HG03066 (cell line): ENCODE measurements around the gene ENTPD6.
"Not testable (repeated sequence)": the region's sequence is repeated elsewhere in the genome, so short reads cannot be mapped to it uniquely, and the experiment has no call there.

Experiments
- ATAC-seq: cut with Tn5 transposase; IDR thresholded peaks from one replicate; pipeline ENCODE4 v1.9.1; 2021; ENCODE audit warnings: low read depth; ENCODE audit not compliant: unreplicated experiment

The ENTPD6 gene

DNA sequence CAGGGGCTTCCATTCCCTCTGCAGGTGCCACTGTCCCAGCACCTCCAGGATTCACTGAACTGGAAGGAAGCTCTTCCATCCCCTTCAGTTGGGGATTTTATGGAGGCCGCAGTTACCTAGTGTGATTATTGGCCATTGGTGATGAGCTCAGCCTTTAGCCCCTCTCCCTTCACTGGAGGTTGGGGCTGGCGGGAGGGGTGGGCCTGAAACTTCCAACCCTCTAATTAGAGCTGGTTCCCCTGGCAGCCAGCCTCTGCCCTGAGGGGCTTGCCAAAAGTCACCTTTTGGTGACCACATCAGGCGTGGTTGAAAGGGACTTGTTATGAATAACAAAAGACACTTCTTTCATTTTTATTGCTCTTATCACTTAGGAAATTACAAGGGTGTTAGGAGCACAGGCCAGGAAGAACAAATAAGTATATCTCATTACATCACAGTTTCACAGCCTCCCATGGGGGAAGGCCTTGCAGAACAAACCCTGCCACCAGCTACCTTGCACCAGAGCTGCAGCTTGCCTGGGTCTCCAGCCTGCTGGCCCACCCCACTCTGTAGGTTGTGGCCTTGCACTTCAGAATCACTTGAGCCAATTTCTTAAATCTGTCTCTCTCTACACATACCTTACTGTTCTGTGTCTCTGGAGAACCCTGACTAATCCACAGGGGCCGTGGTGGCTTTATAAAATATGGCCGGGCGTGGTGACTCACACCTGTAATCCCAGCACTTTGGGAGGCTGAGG lies 57.3 kb downstream of the ENTPD6 start:
- no peak for ATAC-seq

DNA sequence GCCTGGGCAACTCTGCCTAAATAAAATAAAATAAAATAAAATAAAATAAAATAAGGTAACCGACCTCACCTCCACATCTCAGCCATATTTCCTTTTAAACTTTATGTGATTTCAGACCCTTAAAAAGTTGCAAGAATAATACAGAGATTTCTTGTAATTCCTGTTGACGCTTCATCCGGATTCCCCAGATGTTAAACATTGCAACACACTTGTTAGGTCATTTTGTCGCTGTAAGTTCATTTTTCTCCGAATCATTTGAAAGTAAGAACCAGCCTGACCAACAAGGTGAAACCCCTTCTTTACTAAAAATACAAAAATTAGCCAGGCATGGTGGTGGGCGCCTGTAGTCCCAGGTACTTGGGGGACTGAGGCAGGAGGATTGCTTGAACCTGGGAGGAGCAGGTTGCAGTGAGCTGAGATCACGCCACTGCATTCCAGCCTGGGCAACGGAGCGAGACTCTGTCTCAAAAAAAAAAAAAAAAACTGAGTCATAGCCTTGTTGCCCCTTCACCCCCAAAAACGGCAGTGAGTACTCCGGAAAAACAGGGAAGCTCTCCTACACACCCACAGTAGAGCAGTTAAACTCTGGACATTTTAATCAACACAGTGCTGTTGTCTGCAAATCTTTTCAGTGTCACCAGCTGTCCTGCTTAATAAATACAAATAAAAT lies 58.2 kb downstream of the ENTPD6 start:
- ATAC-seq: no peak

- ATAC-seq: no peak
Measured at GRCh38 chr20:25254571-25254970, 59.1 kb downstream of the ENTPD6 start.

DNA sequence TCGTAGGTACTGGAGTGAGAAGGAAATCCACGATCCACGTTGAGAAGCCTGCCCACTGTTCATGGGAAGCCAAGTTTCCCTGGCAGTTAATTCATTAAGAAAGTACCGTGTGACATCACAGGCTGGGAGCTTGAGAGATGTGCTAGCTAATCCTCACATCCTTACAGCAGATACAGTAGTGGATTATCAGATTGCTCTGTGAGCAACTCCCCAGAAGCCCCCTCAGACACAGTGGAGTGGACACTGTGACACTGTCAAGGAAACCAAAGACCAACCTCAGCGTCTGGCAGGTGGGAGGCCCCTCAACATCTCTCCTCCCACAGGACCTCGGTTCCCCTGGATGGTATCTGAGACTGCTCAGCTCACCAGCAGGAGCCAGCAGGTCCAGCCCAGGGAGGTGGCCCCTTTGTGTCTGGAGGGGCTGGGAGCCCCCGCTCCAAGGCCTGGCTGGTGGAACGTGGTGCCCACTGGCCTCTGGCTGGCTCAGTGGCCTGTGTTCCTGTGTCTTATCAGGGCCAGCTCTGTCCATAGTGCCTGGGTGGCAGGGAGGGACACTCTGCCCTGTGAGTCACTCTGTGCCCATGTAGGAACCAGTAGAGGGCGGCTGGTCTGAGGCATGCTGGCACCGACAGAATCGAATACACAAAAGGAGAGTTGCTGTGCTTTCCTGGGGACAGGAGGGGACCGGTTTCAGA lies 59.6 kb downstream of the ENTPD6 start:
- ATAC-seq: no peak

- ATAC-seq: no peak
Measured at GRCh38 chr20:25256226-25256859, 60.8 kb downstream of the ENTPD6 start.

DNA sequence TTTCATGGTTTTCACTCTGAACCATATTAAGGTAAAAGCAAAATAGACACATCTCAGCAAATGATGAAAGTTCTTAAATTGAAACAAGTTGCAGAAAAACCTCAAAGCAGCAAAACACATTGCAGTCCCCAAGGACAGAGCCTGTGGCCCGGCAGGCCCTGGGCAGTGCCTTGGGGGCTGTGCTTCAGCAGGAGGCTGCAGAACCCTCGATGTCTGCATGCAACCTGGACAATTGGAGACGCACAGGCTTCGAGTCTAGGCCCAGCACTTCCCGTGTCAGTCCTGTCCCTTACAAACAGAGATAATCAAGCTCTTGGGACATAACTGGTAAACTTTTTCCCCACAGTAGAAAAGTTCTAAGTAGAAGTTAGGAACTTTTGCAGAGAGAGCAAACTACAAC lies 61.6 kb downstream of the ENTPD6 start:
- ATAC-seq: no peak

GRCh38 chr20:25257756-25258475 lies 62.4 kb downstream of the ENTPD6 start:
- no peak for ATAC-seq

GRCh38 chr20:25258476-25258805 lies 62.9 kb downstream of the ENTPD6 start:
- ATAC-seq: no peak

GRCh38 chr20:25258828-25259227 lies 63.3 kb downstream of the ENTPD6 start:
- ATAC-seq: no peak

GRCh38 chr20:25259358-25259757 lies 63.8 kb downstream of the ENTPD6 start:
- ATAC-seq: no peak

GRCh38 chr20:25259788-25260254 lies 64.3 kb downstream of the ENTPD6 start:
- ATAC-seq: no peak

- not testable (repeated sequence) for ATAC-seq
Measured at GRCh38 chr20:25260770-25261437, 65.4 kb downstream of the ENTPD6 start.

- ATAC-seq: no peak
Measured at GRCh38 chr20:25269057-25269832, 73.7 kb downstream of the ENTPD6 start.

GRCh38 chr20:25269833-25270170 lies 74.3 kb downstream of the ENTPD6 start:
- ATAC-seq: no peak

- no peak for ATAC-seq
Measured at GRCh38 chr20:25270829-25271251, 75.3 kb downstream of the ENTPD6 start.

- no peak for ATAC-seq
Measured at GRCh38 chr20:25271486-25272222, 76.1 kb downstream of the ENTPD6 start.

- ATAC-seq: no peak
Measured at GRCh38 chr20:25272223-25273000, 76.9 kb downstream of the ENTPD6 start.

DNA sequence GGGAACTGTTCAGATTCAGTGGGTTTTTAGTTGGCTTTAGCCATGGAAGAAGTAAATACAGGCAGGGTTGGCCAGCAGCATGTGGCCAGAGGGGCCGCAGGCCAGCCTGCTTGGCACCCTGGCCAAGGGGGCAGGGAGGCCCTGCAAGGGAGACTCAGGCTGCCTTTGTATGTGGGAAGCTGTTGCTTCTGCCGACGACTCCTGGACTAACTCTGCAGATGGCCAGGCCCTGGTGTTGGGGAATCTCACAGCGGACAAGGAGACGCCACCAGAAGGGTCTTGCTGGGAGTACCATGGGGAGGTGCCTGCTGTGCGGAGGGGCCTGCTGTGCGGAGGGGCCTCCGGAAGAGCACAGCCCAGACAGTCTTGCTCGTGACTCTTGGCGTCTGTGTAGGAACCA lies 77.5 kb downstream of the ENTPD6 start:
- no peak for ATAC-seq
